ENCODE data around the gene SF3B1. TPM values are rescaled to one million over a fixed set of nuclear protein-coding genes. Genes with fewer than 3 reads are reported as not detected.

The SF3B1 gene
- total RNA-seq, 1 donor from 2014 or later = 253 TPM

DNA sequence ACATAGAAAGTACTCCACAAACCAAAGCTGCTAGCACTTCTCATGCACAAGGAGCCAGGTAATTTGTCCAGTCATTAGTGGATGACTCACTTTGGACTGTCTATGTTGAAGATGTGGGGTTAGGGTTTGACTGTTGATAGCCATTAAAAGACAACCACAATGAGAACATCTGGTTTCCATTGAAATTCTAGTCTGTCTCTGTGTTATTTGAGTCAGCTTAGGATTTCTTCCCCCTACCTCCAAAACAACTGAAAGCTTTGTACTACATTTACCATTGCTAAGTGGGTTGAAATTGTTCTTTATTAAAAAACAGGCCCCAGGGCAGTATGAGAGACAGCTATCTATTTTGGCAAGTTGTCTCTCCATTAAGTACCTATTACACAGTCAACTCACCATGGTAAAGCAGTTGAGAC, 74.1 kb downstream of the SF3B1 start:
- peaks cover 2% of the 10 kb centered on the region for H3K27me3 Mint-ChIP-seq (ENCODE audit: low read depth, unreplicated experiment)
- H3K36me3 Mint-ChIP-seq (ENCODE audit: low read depth, unreplicated experiment) = no peaks in the 10 kb centered on the region
- no peaks in the 10 kb centered on the region for H4K20me1 ChIP-seq (ENCODE audit: insufficient read depth, low read length)
- H3K27me3 ChIP-seq (ENCODE audit: insufficient read depth, low read length) = no peaks in the 10 kb centered on the region
- H3K4me2 ChIP-seq (ENCODE audit: low read length) = peak overlapping the region; percentile 3
- DNase-seq (ENCODE audit: low read depth) (peak; percentile 82), FAIRE-seq (peak; percentile 76)
- no peak overlapping the region for H3K4me3 ChIP-seq (ENCODE audit: insufficient read depth, low read depth, low read length)
- H3K36me3 ChIP-seq (ENCODE audit: insufficient read depth, low read length) = no peaks in the 10 kb centered on the region
- no peak overlapping the region for H3K9ac ChIP-seq (ENCODE audit: low read length)
- H3K9me3 Mint-ChIP-seq (ENCODE audit: unreplicated experiment) = no peaks in the 10 kb centered on the region
- TF ChIP-seq, protein P1, sequence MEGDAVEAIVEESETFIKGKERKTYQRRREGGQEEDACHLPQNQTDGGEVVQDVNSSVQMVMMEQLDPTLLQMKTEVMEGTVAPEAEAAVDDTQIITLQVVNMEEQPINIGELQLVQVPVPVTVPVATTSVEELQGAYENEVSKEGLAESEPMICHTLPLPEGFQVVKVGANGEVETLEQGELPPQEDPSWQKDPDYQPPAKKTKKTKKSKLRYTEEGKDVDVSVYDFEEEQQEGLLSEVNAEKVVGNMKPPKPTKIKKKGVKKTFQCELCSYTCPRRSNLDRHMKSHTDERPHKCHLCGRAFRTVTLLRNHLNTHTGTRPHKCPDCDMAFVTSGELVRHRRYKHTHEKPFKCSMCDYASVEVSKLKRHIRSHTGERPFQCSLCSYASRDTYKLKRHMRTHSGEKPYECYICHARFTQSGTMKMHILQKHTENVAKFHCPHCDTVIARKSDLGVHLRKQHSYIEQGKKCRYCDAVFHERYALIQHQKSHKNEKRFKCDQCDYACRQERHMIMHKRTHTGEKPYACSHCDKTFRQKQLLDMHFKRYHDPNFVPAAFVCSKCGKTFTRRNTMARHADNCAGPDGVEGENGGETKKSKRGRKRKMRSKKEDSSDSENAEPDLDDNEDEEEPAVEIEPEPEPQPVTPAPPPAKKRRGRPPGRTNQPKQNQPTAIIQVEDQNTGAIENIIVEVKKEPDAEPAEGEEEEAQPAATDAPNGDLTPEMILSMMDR (IDR thresholded peaks at IDR 0.05; ENCODE audit: insufficient read depth, low read depth, low read length) = no peak
- TF ChIP-seq EZH2 (IDR thresholded peaks at IDR 0.05; ENCODE audit: insufficient read depth, low read length) = no peak
- no peak overlapping the region for H2AFZ ChIP-seq (ENCODE audit: low read depth, low read length)
- H3K27ac Mint-ChIP-seq (ENCODE audit: unreplicated experiment) = peak overlapping the region; percentile 23
- H3K4me1 Mint-ChIP-seq (ENCODE audit: low read depth, unreplicated experiment) = peaks cover 7% of the 10 kb centered on the region
- H3K27ac ChIP-seq (ENCODE audit: low read depth, low read length) = no peak overlapping the region
- no peak overlapping the region for H3K4me3 Mint-ChIP-seq (ENCODE audit: unreplicated experiment)
- H3K4me1 ChIP-seq (ENCODE audit: insufficient read depth, low read length) = peaks cover 4% of the 10 kb centered on the region
- no peaks in the 10 kb centered on the region for H3K79me2 ChIP-seq (ENCODE audit: insufficient read depth, low read length)
- no peaks in the 10 kb centered on the region for H3K9me3 ChIP-seq (ENCODE audit: insufficient read depth, low read depth, low read length)

DNA sequence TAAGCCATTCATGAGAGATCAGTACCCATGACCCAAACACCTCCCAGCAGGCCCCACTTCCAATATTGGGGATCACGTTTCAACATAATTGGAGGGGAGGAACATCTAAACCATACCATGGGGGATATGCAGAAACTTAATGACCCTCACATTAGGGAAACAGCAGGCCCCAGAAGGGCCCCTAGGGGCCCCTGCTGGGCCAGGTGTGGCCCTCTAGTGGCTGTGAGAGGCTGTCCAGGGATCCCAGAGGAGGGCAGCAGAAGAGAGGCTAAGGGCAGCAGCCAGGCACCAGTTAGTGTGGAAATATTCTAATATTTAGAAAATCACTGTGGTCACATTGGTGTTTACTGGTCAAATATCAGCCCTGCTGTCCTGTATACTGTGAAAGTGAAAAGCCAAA, 75.0 kb downstream of the SF3B1 start:
- FAIRE-seq = no peak
- H3K27me3 Mint-ChIP-seq (ENCODE audit: low read depth, unreplicated experiment) = peaks cover 2% of the 10 kb centered on the region
- H4K20me1 ChIP-seq (ENCODE audit: insufficient read depth, low read length) = no peaks in the 10 kb centered on the region

DNA sequence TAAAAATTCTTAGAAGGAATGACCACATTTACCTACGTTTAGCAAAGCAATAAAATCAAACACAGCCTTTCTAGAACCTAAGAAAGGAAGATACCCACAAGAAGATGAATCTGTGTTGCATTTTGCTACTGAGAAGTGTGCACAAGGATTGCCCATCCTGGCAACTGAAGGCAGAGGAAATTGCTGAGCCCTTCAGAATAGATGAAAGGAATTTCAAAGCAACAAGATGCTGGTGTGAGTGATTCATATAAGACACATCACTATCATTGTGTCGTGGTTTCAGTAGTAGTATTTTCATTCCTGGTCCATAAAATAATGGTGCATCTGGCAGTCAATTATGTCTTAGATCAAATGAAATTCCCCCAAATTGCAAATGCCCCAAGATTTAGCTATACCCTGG, 75.9 kb downstream of the SF3B1 start:
- TF ChIP-seq EZH2 (IDR thresholded peaks at IDR 0.05; ENCODE audit: insufficient read depth, low read length) = no peak
- TF ChIP-seq, protein P1 (IDR thresholded peaks at IDR 0.05; ENCODE audit: insufficient read depth, low read depth, low read length) = no peak
- Histone ChIP-seq H3K27me3 (ENCODE audit: insufficient read depth, low read length) (no peaks in the 10 kb centered on the region), H3K4me3 (ENCODE audit: insufficient read depth, low read depth, low read length) (no peak overlapping the region), H3K27ac (ENCODE audit: low read depth, low read length) (no peak overlapping the region), H3K36me3 (ENCODE audit: insufficient read depth, low read length) (no peaks in the 10 kb centered on the region), H4K20me1 (ENCODE audit: insufficient read depth, low read length) (no peaks in the 10 kb centered on the region), H3K4me2 (ENCODE audit: low read length) (peak overlapping the region; percentile 16), H3K9me3 (ENCODE audit: insufficient read depth, low read depth, low read length) (no peaks in the 10 kb centered on the region), H3K9ac (ENCODE audit: low read length) (no peak overlapping the region), H3K79me2 (ENCODE audit: insufficient read depth, low read length) (no peaks in the 10 kb centered on the region), H2AFZ (ENCODE audit: low read depth, low read length) (no peak overlapping the region), H3K4me1 (ENCODE audit: insufficient read depth, low read length) (peaks cover 4% of the 10 kb centered on the region)
- Mint-ChIP-seq H3K4me1 (ENCODE audit: low read depth, unreplicated experiment) (peaks cover 7% of the 10 kb centered on the region), H3K4me3 (ENCODE audit: unreplicated experiment) (no peak overlapping the region), H3K27ac (ENCODE audit: unreplicated experiment) (peak overlapping the region; percentile 14), H3K36me3 (ENCODE audit: low read depth, unreplicated experiment) (no peaks in the 10 kb centered on the region), H3K9me3 (ENCODE audit: unreplicated experiment) (no peaks in the 10 kb centered on the region), H3K27me3 (ENCODE audit: low read depth, unreplicated experiment) (peaks cover 2% of the 10 kb centered on the region)
- peak; percentile 87 for FAIRE-seq
- peak; percentile 26 for DNase-seq (ENCODE audit: low read depth)

More for the DNA sequence above, 75.0 kb downstream of the SF3B1 start:
- Mint-ChIP-seq H3K9me3 (ENCODE audit: unreplicated experiment) (no peaks in the 10 kb centered on the region), H3K4me1 (ENCODE audit: low read depth, unreplicated experiment) (peaks cover 7% of the 10 kb centered on the region), H3K36me3 (ENCODE audit: low read depth, unreplicated experiment) (no peaks in the 10 kb centered on the region), H3K27ac (ENCODE audit: unreplicated experiment) (no peak overlapping the region), H3K4me3 (ENCODE audit: unreplicated experiment) (no peak overlapping the region)
- H3K9me3 ChIP-seq (ENCODE audit: insufficient read depth, low read depth, low read length) = no peaks in the 10 kb centered on the region
- no peaks in the 10 kb centered on the region for H3K79me2 ChIP-seq (ENCODE audit: insufficient read depth, low read length)
- H3K27me3 ChIP-seq (ENCODE audit: insufficient read depth, low read length) = no peaks in the 10 kb centered on the region
- H3K4me2 ChIP-seq (ENCODE audit: low read length) = no peak overlapping the region
- no peak overlapping the region for H3K27ac ChIP-seq (ENCODE audit: low read depth, low read length)
- no peak for TF ChIP-seq EZH2 (IDR thresholded peaks at IDR 0.05; ENCODE audit: insufficient read depth, low read length)
- TF ChIP-seq, protein P1 (IDR thresholded peaks at IDR 0.05; ENCODE audit: insufficient read depth, low read depth, low read length) = no peak
- no peak overlapping the region for H3K4me3 ChIP-seq (ENCODE audit: insufficient read depth, low read depth, low read length)
- no peak for DNase-seq (ENCODE audit: low read depth)
- no peak overlapping the region for H2AFZ ChIP-seq (ENCODE audit: low read depth, low read length)
- H3K36me3 ChIP-seq (ENCODE audit: insufficient read depth, low read length) = no peaks in the 10 kb centered on the region
- H3K9ac ChIP-seq (ENCODE audit: low read length) = no peak overlapping the region
- H3K4me1 ChIP-seq (ENCODE audit: insufficient read depth, low read length) = peaks cover 4% of the 10 kb centered on the region

All from astrocyte (in vitro differentiated cells and primary cell).